Fibroblast of peridontal ligament (primary cell): ENCODE data around the gene OTOL1.

ENCODE experiments used
- DNase-seq: peaks from one replicate; pipeline ENCODE4 v3.0.0-alpha.2; 2010; ENCODE audit errors: extremely low read depth

OTOL1 gene

GRCh38 chr3:161540594-161540993 lies 44.0 kb downstream of the OTOL1 start:
- DNase-seq, result no peak

DNA sequence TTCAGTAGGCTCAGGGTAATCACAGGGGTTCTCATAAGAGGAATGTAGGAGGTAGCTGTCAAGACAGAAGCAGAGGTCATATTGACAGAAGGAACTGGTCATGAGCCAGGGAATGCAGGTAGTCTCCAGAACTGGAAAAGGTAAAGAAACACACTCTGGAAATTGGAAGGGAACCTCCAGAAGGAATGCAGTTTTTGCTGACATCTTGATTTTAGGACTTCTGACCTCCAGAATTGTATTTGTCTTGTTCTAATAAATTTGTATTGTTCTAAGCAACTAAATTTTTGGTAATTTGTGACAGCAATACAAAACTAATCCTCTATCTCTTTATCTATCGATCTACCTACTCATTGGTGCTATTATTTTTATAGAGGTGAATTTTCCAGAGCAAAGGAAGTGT lies 49.2 kb downstream of the OTOL1 start:
- no peak for DNase-seq

DNA sequence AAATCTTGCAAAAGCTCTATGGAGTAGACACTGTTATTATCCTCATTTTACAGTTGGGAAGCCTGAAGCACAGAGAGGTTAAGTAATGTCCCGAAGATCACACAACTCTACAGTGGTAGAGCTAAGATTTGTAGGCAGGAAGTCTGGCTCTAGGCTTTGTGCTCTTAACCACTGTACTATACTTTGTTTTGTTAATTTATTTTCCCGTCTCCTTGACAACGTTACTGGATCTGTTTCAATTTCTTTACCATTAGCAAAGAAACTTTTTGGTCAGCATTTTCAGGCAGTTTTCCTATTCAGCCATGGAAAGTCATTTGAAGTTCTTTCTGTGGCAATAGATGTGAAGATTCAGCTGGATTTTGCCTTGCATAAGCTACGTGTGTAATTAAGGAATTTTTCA lies 51.7 kb downstream of the OTOL1 start:
- no peak for DNase-seq

DNA sequence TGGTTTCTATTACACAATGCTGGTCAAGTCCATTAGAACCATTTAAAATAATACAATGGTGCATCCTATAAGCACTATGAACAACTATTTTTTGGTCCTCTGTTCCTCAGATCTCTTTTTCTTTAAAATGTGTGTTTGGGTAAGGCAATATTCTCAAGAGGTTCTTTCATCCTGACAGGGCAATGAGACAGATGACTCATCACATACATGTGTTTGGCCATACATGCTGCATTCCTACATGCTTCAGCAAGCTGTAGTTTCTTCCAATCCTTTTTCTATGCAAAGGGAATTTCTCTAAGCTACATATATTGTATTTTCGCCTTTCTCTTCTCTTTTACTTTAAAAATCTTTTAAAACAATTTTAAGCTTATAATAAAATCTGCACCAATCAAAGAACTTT lies 52.7 kb downstream of the OTOL1 start:
- DNase-seq, result no peak

- DNase-seq, result no peak
Observed at GRCh38 chr3:161550491-161551195, 54.0 kb downstream of the OTOL1 start.

DNA sequence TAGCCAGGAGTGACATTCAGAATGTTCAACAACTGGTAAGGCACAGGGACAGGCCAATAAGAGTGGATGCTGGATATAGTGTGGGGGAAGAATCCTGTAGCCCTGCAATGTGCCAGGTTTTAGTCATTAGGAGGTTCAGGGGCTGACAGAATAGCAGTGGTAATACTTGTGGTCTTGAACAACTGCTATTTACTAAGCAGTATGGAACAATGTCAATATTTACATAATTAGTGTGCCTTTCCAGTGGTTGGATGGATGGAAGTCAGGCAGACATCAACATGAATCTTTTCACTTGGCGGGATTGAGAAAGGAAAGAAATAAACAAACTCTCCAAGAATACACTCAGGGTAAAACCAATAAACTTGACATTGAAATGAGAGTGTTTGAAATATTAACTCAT lies 55.1 kb downstream of the OTOL1 start:
- no peak for DNase-seq

DNA sequence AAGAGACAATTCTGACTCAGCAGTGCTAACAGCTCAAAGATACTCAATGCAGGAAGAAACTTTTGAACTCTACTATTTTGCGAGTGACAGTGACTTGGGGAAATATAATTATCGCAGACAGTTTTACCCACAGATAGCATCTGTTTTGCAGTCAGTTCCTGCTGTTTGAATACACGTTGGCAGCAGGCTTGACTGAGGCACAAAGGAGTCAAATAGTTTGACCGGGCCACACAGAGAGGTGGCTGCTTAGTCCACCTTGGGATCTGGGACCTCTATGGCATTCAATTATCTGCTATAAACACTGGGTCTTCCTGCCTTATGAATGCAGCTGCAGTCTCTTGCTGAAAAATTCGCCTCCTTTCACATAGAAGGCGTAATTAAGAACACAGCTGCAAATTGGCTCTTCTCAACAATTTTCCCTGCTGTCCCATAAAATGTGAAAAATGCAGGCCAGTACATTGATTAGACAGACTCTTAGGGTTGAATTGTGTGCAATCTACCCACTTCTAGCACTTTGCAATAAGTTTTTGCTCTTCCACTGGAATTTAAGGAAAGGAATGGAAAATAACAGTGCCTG lies 56.5 kb downstream of the OTOL1 start:
- no peak for DNase-seq
